Spleen (tissue), 7 donors: ENCODE measurements around the gene OR1A1.

Source experiments
- CTCF ChIP-seq, 11 experiments: fragments of 200-600 bp in 7 of 11; fragments of 450-650 bp in 4 of 11; sonication (generic) in 4 of 11; IDR thresholded peaks in 8 of 11; conservative IDR thresholded peaks in 3 of 11; 1 replicate in 7 of 11; 2 replicates in 4 of 11; pipeline versions ENCODE4 v1.4.0 to v1.8.0; 2016 to 2021; ENCODE audit warnings: antibody characterized with exemption in 11 of 11, inconsistent platforms in 4 of 11, mild to moderate bottlenecking in 1 of 11
- POLR2A ChIP-seq, 3 donors: fragments of 450-650 bp; IDR thresholded peaks; one replicate each; pipeline ENCODE4 v1.5.1; 2017; ENCODE audit warnings: antibody characterized with exemption in 3 of 3, mild to moderate bottlenecking in 1 of 3
- donor health status: DM: no; HTN: no; CAD: no; lungs with moderate emphysema.
- donor health status: DM: no; HTN: no; CAD: no.
- donor health status: DM: no; HTN: no; CAD: no.

- TF ChIP-seq POLR2A (IDR thresholded peaks at IDR 0.05): no peak
- TF ChIP-seq CTCF (IDR thresholded peaks at IDR 0.05 in 8 of 11, conservative IDR thresholded peaks at IDR 0.05 in 3 of 11): no peak
Observed at GRCh38 chr17:3222505-3222904, 15.0 kb downstream of the OR1A1 start.
